Liver (tissue), 9 donors: ENCODE results near the gene ZXDC. TPM values are rescaled to one million over a fixed set of nuclear protein-coding genes. Genes with fewer than 3 reads are reported as not detected.
A peak's percentile ranks its signal among the peaks of the same experiment; 100 is the strongest.

Source experiments
- DNase-seq: peaks from one replicate; pipeline ENCODE4 v3.0.0-alpha.2; 2017; ENCODE audit warnings: low spot score
- H3K27ac ChIP-seq, 2 donors: one replicate each; pipeline ENCODE4 v1.7.0; 2013; ENCODE audit warnings: inconsistent platforms in 2 of 2, low read length in 2 of 2, control low read depth in 1 of 2, low read depth in 1 of 2, mild to moderate bottlenecking in 1 of 2
- H3K27me3 ChIP-seq, 4 donors: one replicate each; pipeline versions ENCODE4 v1.6.1 to v1.7.0; 2013; ENCODE audit warnings: low read length in 3 of 4, inconsistent platforms in 1 of 4, mild to moderate bottlenecking in 1 of 4, moderate library complexity in 1 of 4; ENCODE audit not compliant: control insufficient read depth in 4 of 4, insufficient read depth in 4 of 4
- H3K36me3 ChIP-seq, 4 donors: one replicate each; pipeline versions ENCODE4 v1.6.1 to v1.7.0; 2013; ENCODE audit warnings: low read length in 3 of 4, mild to moderate bottlenecking in 3 of 4, low read depth in 1 of 4, moderate library complexity in 1 of 4; ENCODE audit not compliant: control insufficient read depth in 4 of 4, insufficient read depth in 3 of 4
- H3K4me1 ChIP-seq, 4 donors: one replicate each; pipeline versions ENCODE4 v1.6.1 to v1.7.0; 2013; ENCODE audit warnings: low read length in 3 of 4, mild to moderate bottlenecking in 3 of 4, moderate library complexity in 1 of 4; ENCODE audit not compliant: control insufficient read depth in 4 of 4, insufficient read depth in 4 of 4
- H3K4me3 ChIP-seq, 3 donors: one replicate each; pipeline versions ENCODE4 v1.6.1 to v1.7.0; 2013; ENCODE audit warnings: low read length in 3 of 3, control low read depth in 1 of 3, low read depth in 1 of 3, mild to moderate bottlenecking in 1 of 3
- H3K9ac ChIP-seq, 2 donors: one replicate each; pipeline ENCODE4 v1.7.0; 2013; ENCODE audit warnings: low read length in 2 of 2, mild to moderate bottlenecking in 2 of 2, moderate library complexity in 2 of 2, control low read depth in 1 of 2, low read depth in 1 of 2
- H3K9me3 ChIP-seq, 4 donors: one replicate each; pipeline versions ENCODE4 v1.6.1 to v1.7.0; 2013; ENCODE audit warnings: low read length in 3 of 4; ENCODE audit not compliant: control insufficient read depth in 4 of 4
- ATF3 ChIP-seq: IDR thresholded peaks from 2 replicates; pipeline ENCODE4 v1.6.1; 2016; ENCODE audit warnings: antibody characterized with exemption
- CTCF ChIP-seq: fragments of 150-350 bp; IDR thresholded peaks from 2 replicates; pipeline ENCODE4 v1.5.1; 2017; ENCODE audit warnings: improper control_type of control experiment, low read depth, low read length; ENCODE audit not compliant: missing input control
- FOXA1 ChIP-seq: IDR thresholded peaks from 2 replicates; pipeline ENCODE4 v1.6.1; 2016; ENCODE audit warnings: antibody characterized with exemption
- FOXA2 ChIP-seq: IDR thresholded peaks from 2 replicates; pipeline ENCODE4 v1.6.1; 2016; ENCODE audit warnings: antibody characterized with exemption
- GABPA ChIP-seq, 2 donors: IDR thresholded peaks in 1 of 2; conservative IDR thresholded peaks in 1 of 2; 2 replicates each; pipeline ENCODE4 v1.6.1; 2016; ENCODE audit warnings: antibody characterized with exemption in 2 of 2, mild to moderate bottlenecking in 1 of 2, moderate library complexity in 1 of 2
- HNF4G ChIP-seq: IDR thresholded peaks from 2 replicates; pipeline ENCODE4 v1.6.1; 2016; ENCODE audit warnings: antibody characterized with exemption
- JUND ChIP-seq, 2 donors: IDR thresholded peaks; 2 replicates each; pipeline ENCODE4 v1.6.1; 2016; ENCODE audit warnings: antibody characterized with exemption in 2 of 2
- MAX ChIP-seq: IDR thresholded peaks from 2 replicates; pipeline ENCODE4 v1.6.1; 2016; ENCODE audit warnings: antibody characterized with exemption
- NR2F2 ChIP-seq: IDR thresholded peaks from 2 replicates; pipeline ENCODE4 v1.6.1; 2016; ENCODE audit warnings: antibody characterized with exemption
- RAD21 ChIP-seq, 2 donors: IDR thresholded peaks; 2 replicates each; pipeline ENCODE4 v1.6.1; 2016; ENCODE audit warnings: antibody characterized with exemption in 2 of 2, mild to moderate bottlenecking in 2 of 2
- REST ChIP-seq: IDR thresholded peaks from 2 replicates; pipeline ENCODE4 v1.6.1; 2016; ENCODE audit warnings: antibody characterized with exemption, mild to moderate bottlenecking
- RXRA ChIP-seq, 2 donors: IDR thresholded peaks; 2 replicates each; pipeline ENCODE4 v1.6.1; 2017 to 2018; ENCODE audit warnings: antibody characterized with exemption in 2 of 2, mild to moderate bottlenecking in 1 of 2
- SP1 ChIP-seq: IDR thresholded peaks from 2 replicates; pipeline ENCODE4 v1.6.1; 2018; ENCODE audit warnings: antibody characterized with exemption, mild to moderate bottlenecking
- TAF1 ChIP-seq: conservative IDR thresholded peaks from 2 replicates; pipeline ENCODE4 v1.6.1; 2016; ENCODE audit warnings: antibody characterized with exemption, mild to moderate bottlenecking
- YY1 ChIP-seq: IDR thresholded peaks from 2 replicates; pipeline ENCODE4 v1.6.1; 2016; ENCODE audit warnings: antibody characterized with exemption, mild to moderate bottlenecking
- WGBS: extraction: QIAGEN DNeasy Blood & Tissue Kit; methylation state at CpG from one replicate; pipeline ENCODE4 v1.1.7; 2013; 5-methylcytosine and 5-hydroxymethylcytosine counted together
- polyA plus RNA-seq, 2 donors: library from polyadenylated mRNA; stranded (reverse) in 1 of 2; unstranded in 1 of 2; fragments of 200-250 nt in 1 of 2; fragments of >200 nt in 1 of 2; fragmentation: Nextera tagmentation in 1 of 2; extraction: Ambion mirVana in 1 of 2; gene quantifications; one replicate each; pipeline versions ENCODE4 v1.2.1 to v1.2.3, GENCODE V29; 2013 to 2015
- total RNA-seq, 2 donors: library from RNA; depleted of rRNA; stranded (reverse); fragments of >200 nt; gene quantifications; one replicate each; pipeline ENCODE4 v1.2.3, GENCODE V29; 2014
- donor health status: healthy.
- donor health status: healthy.
- donor health status: healthy.
- donor health status: healthy.
- donor health status: healthy.

ZXDC gene
- total and polyA plus RNA-seq, 4 donors: 7.0 to 42.3 (median 13.9) TPM

DNA sequence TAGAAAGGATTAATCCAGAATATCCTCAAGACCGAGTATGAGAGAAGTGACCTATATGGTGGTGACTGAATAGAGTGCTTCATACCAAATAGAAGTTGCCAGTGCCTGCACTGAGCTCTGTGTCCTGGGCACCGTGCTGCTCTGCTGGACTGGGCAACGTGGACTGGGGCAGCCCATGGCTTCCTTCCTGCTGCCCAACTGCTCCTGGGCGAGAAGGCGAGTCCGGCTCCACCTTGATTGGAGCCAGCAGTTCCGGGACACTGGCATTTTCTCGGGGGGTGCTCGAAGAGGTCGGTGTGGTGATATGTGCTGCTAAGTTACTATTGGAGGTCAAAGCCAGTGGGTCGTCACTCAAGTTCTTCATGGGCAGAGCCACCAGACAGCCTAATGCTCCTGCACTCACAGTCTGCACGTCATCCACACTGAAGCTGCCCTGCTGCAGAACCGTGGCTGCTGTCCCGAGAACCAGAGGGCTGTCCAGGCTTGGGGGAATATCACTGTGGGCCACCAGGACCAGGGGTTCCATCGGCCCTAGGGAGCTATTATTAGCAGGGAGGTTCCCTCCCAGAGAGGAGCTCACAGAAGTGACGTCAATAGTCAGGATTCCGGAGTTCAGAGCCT, 14.1 kb downstream of the ZXDC start:
- Histone ChIP-seq H3K27me3 (no peaks in the 10 kb centered on the region), H3K27ac (peak overlapping the region; percentile 7 to 39), H3K9ac (no peak overlapping the region), H3K9me3 (no peaks in the 10 kb centered on the region), H3K4me1 (peaks cover 26 to 68% (median 61%) of the 10 kb centered on the region in 4 donors), H3K36me3 (peaks cover 10 to 49% (median 35%) of the 10 kb centered on the region in 4 donors), H3K4me3 (no peak overlapping the region)
- WGBS: 92% methylated on average over 17 of the region's 17 CpGs
- no peak for TF ChIP-seq FOXA1
- TF ChIP-seq TAF1: no peak
- DNase-seq: no peak

DNA sequence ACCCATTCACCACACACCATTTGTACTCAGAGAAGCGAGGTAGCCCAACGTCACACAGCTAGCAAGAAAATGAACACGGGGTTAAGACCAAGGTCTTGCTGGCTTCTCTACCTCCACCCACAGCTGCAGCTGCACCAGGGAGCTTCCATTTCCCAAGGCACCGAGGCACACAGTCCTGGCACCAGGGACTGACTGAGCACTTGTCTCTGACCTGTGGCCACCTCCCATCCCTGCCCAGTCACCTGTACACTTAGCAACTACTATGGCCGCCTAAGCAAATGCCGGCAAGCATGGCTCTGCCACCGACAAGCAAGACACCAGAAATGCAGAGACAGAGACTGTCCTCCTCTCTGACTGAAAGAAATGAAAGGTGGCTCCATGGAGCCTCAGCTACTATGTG, 15.3 kb downstream of the ZXDC start:
- 85% methylated on average over 7 of the region's 7 CpGs for WGBS
- peaks cover 18 to 62% (median 50%) of the 10 kb centered on the region in 4 donors for H3K4me1 ChIP-seq
- DNase-seq: no peak
- H3K4me3 ChIP-seq: no peak overlapping the region
- TF ChIP-seq HNF4G (no peak), MAX (no peak), YY1 (no peak), NR2F2 (no peak), CTCF (no peak), RXRA (IDR thresholded peaks at IDR 0.05) (no peak), FOXA2 (no peak), REST (no peak)
- no peak overlapping the region for H3K9ac ChIP-seq
- peaks cover 12 to 46% (median 34%) of the 10 kb centered on the region in 4 donors for H3K36me3 ChIP-seq
- peak overlapping the region; percentile 52 to 92 for H3K27ac ChIP-seq
- H3K27me3 ChIP-seq: no peaks in the 10 kb centered on the region
- H3K9me3 ChIP-seq: no peaks in the 10 kb centered on the region

- Histone ChIP-seq H3K27ac (peak overlapping the region; percentile 52 to 92), H3K36me3 (peaks cover 8 to 40% (median 31%) of the 10 kb centered on the region in 4 donors), H3K9ac (no peak overlapping the region), H3K4me3 (no peak overlapping the region), H3K27me3 (no peaks in the 10 kb centered on the region), H3K9me3 (no peaks in the 10 kb centered on the region), H3K4me1 (peaks cover 12 to 55% (median 45%) of the 10 kb centered on the region in 4 donors)
- DNase-seq: no peak
- 42% methylated on average over 9 of the region's 9 CpGs for WGBS
- no peak for TF ChIP-seq JUND (IDR thresholded peaks at IDR 0.05)
- TF ChIP-seq ATF3: no peak
- no peak for TF ChIP-seq FOXA1
- no peak for TF ChIP-seq SP1
- no peak for TF ChIP-seq TAF1
- no peak for TF ChIP-seq RAD21 (IDR thresholded peaks at IDR 0.05)
- TF ChIP-seq CTCF: no peak
- TF ChIP-seq NR2F2: no peak
- no peak for TF ChIP-seq REST
- no peak for TF ChIP-seq RXRA (IDR thresholded peaks at IDR 0.05)
- TF ChIP-seq HNF4G: no peak
- TF ChIP-seq GABPA (IDR thresholded peaks at IDR 0.05 in 1 of 2, conservative IDR thresholded peaks at IDR 0.05 in 1 of 2): no peak
Observed at GRCh38 chr3:126459763-126460127, 15.9 kb downstream of the ZXDC start.
